Gastroesophageal sphincter (tissue), 3 donors: Measurements from ENCODE around the gene LAG3.

Experiments used
- POLR2A ChIP-seq, 2 donors: fragments of 450-650 bp; IDR thresholded peaks; one replicate each; pipeline ENCODE4 v1.6.1; 2017; ENCODE audit warnings: antibody characterized with exemption in 2 of 2, mild to moderate bottlenecking in 2 of 2, moderate library complexity in 1 of 2
- TF ChIP-seq, protein P1 (sequence below), 4 experiments: fragments of 200-600 bp in 2 of 4; fragments of 450-650 bp in 2 of 4; sonication (generic) in 1 of 4; IDR thresholded peaks; one replicate each; pipeline ENCODE4 v1.5.1; 2017 to 2019; ENCODE audit warnings: antibody characterized with exemption in 4 of 4, mild to moderate bottlenecking in 2 of 4, moderate library complexity in 2 of 4

DNA sequence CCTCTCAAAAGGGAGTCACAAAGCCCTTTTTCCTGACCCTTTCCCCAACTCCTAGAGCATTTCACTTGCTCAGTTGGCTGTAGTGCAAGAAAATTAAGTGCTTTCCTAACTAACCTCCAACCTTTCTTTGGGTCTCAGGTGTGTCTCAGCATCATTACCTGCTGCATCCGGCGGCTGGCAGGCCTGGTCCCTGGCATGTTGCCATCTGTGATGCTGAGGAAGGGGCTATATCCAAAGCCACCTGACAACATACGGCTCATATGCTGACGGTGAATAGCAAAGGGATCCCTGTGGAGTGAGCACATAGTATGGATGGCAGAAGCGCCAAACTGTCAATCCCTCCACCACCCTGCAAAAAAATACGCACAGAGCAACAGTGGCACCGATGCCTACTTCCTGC lies 20.6 kb upstream of the LAG3 start:
- TF ChIP-seq, protein P1, sequence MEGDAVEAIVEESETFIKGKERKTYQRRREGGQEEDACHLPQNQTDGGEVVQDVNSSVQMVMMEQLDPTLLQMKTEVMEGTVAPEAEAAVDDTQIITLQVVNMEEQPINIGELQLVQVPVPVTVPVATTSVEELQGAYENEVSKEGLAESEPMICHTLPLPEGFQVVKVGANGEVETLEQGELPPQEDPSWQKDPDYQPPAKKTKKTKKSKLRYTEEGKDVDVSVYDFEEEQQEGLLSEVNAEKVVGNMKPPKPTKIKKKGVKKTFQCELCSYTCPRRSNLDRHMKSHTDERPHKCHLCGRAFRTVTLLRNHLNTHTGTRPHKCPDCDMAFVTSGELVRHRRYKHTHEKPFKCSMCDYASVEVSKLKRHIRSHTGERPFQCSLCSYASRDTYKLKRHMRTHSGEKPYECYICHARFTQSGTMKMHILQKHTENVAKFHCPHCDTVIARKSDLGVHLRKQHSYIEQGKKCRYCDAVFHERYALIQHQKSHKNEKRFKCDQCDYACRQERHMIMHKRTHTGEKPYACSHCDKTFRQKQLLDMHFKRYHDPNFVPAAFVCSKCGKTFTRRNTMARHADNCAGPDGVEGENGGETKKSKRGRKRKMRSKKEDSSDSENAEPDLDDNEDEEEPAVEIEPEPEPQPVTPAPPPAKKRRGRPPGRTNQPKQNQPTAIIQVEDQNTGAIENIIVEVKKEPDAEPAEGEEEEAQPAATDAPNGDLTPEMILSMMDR (IDR thresholded peaks at IDR 0.05): no peak
- TF ChIP-seq POLR2A (IDR thresholded peaks at IDR 0.05): no peak
